H1 (cell line): ENCODE measurements around the gene RICTOR.

Experiments
- CTCF ChIP-seq, 3 experiments: IDR thresholded peaks; 1 replicate in 2 of 3; 2 replicates in 1 of 3; pipeline versions ENCODE4 v1.5.1 to v1.6.1; 2011; ENCODE audit warnings: low read length in 3 of 3, mild to moderate bottlenecking in 3 of 3, inconsistent platforms in 2 of 3, low read depth in 1 of 3, moderate library complexity in 1 of 3; ENCODE audit not compliant: insufficient read depth in 1 of 3; ENCODE audit errors: control extremely low read depth in 1 of 3
- JUND ChIP-seq: IDR thresholded peaks from 2 replicates; pipeline ENCODE4 v1.6.1; 2011; ENCODE audit warnings: mild to moderate bottlenecking, improper control_type of control experiment, low read length
- TF ChIP-seq, protein P1 (sequence below): IDR thresholded peaks from 2 replicates; pipeline ENCODE4 v1.6.1; 2012; ENCODE audit warnings: inconsistent platforms

- no peak for TF ChIP-seq CTCF (IDR thresholded peaks at IDR 0.05; ENCODE audit: control extremely low read depth in 1 of 3, insufficient read depth in 1 of 3, low read depth in 1 of 3, low read length in 3 of 3)
- no peak for TF ChIP-seq JUND
- TF ChIP-seq, protein P1, sequence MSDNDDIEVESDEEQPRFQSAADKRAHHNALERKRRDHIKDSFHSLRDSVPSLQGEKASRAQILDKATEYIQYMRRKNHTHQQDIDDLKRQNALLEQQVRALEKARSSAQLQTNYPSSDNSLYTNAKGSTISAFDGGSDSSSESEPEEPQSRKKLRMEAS = no peak
Measured at GRCh38 chr5:38891563-38891962, 182.6 kb downstream of the RICTOR start.
